Lower lobe of right lung (tissue), 2 donors: Measurements from ENCODE around the gene EXOC1. TPM values are rescaled to one million over a fixed set of nuclear protein-coding genes. Genes with fewer than 3 reads are reported as not detected.

Experiments
- ATAC-seq, 2 donors: fragments of 200-7000 bp; cut with Tn5 transposase; one replicate each; pipeline ENCODE4 v1.9.1; 2020 to 2022; ENCODE audit warnings: mild to moderate bottlenecking in 2 of 2, moderate library complexity in 2 of 2
- DNase-seq: peaks from one replicate; pipeline ENCODE4 v3.0.0-alpha.2; 2020
- H3K27ac ChIP-seq: fragments of 200-600 bp; one replicate; pipeline ENCODE4 v1.8.0; 2022
- H3K27me3 ChIP-seq: fragments of 200-600 bp; one replicate; pipeline ENCODE4 v1.8.0; 2022; ENCODE audit warnings: low read depth
- H3K36me3 ChIP-seq: fragments of 200-600 bp; one replicate; pipeline ENCODE4 v1.8.0; 2022; ENCODE audit warnings: mild to moderate bottlenecking
- H3K4me1 ChIP-seq: fragments of 200-600 bp; one replicate; pipeline ENCODE4 v1.8.0; 2022
- H3K4me3 ChIP-seq: fragments of 200-600 bp; one replicate; pipeline ENCODE4 v1.8.0; 2022; ENCODE audit warnings: mild to moderate bottlenecking
- H3K9me3 ChIP-seq: fragments of 200-600 bp; one replicate; pipeline ENCODE4 v1.8.0; 2022
- intact Hi-C: fragments of 100-400 bp; cut with DNase I; formaldehyde crosslinking; loops from one replicate; pipeline ENCODE4 v1.11.0; 2022
- total RNA-seq: library from RNA; stranded (reverse); fragmentation: NEBNext Ultra II Directional; extraction: Animal tissue kit (Norgen Biotek cat#: 25700); gene quantifications from one replicate; pipeline ENCODE4 v1.2.1, GENCODE V29; 2021
- TF ChIP-seq, protein P1 (sequence below): fragments of 200-600 bp; IDR thresholded peaks from one replicate; pipeline ENCODE4 v1.8.0; 2022; ENCODE audit warnings: antibody characterized with exemption, mild to moderate bottlenecking
- donor health status: DM: no; HTN: yes; CAD: no; lungs with severe emphysema.

Gene EXOC1
- total RNA-seq, 1 donor from 2014 or later, result 35.9 TPM

DNA sequence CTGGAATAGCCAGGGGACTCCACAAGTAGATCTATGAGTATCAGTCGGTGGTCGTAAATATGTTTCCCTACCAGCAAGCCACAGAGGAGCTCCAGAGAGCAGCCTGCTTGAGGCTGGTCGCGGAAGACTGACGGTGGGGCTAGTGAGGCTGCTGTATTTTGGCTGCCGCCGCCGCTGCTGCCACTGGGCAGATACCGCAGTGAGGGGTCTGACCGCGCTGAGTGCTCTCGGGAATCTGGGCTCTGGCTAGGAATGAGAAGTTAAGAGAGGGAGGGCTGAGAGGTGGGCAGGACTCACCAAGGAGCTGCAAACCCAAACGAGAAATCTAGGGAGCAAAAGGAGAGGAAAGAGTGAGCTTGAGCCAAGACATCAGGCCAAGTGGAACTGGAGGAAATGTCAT is 33.8 kb upstream of the EXOC1 start, which contains the start of gene EXOC1L:
TSS of gene EXOC1L (plus strand) at position 157 of the 400 bp plus-strand sequence. CDS start at position 394, 237 bp downstream.
- intact Hi-C loops, result no loop called here
- Histone ChIP-seq H3K27ac (no peak within 1 kb of the TSS), H3K36me3 (no peaks in the 10 kb centered on the region), H3K4me3 (peak within 1 kb of the TSS; percentile 27), H3K9me3 (no peaks in the 10 kb centered on the region), H3K27me3 (no peaks in the 10 kb centered on the region), H3K4me1 (no peaks in the 10 kb centered on the region)
- ATAC-seq, result no peak
- TF ChIP-seq, protein P1, sequence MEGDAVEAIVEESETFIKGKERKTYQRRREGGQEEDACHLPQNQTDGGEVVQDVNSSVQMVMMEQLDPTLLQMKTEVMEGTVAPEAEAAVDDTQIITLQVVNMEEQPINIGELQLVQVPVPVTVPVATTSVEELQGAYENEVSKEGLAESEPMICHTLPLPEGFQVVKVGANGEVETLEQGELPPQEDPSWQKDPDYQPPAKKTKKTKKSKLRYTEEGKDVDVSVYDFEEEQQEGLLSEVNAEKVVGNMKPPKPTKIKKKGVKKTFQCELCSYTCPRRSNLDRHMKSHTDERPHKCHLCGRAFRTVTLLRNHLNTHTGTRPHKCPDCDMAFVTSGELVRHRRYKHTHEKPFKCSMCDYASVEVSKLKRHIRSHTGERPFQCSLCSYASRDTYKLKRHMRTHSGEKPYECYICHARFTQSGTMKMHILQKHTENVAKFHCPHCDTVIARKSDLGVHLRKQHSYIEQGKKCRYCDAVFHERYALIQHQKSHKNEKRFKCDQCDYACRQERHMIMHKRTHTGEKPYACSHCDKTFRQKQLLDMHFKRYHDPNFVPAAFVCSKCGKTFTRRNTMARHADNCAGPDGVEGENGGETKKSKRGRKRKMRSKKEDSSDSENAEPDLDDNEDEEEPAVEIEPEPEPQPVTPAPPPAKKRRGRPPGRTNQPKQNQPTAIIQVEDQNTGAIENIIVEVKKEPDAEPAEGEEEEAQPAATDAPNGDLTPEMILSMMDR, result no peak
- DNase-seq, result no peak

DNA sequence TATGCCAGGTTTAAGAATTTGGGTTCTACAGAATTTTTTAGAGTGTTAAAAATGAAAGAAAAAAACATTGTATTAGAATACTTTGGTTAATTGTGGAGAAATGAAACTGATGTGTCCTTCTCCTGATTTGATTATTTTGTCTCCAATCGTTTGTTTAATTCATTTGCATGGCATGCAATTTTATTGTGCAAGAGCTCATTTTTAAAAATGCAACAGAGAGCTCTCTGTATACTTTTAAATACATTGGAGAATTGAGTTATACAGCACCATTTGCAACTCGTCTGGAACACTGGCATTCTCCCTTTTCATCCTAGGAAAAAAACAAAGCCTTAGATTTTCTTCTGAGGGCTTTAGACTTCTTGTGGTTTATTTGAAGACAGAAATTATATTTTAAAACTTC is 33.2 kb upstream of the EXOC1 start:
- Histone ChIP-seq H3K4me3 (peak overlapping the region; percentile 27), H3K27ac (no peak overlapping the region), H3K4me1 (no peaks in the 10 kb centered on the region), H3K36me3 (no peaks in the 10 kb centered on the region), H3K27me3 (no peaks in the 10 kb centered on the region), H3K9me3 (no peaks in the 10 kb centered on the region)
- intact Hi-C loops, result no loop called here
- ATAC-seq, result no peak
- no peak for DNase-seq
- TF ChIP-seq, protein P1, result no peak

DNA sequence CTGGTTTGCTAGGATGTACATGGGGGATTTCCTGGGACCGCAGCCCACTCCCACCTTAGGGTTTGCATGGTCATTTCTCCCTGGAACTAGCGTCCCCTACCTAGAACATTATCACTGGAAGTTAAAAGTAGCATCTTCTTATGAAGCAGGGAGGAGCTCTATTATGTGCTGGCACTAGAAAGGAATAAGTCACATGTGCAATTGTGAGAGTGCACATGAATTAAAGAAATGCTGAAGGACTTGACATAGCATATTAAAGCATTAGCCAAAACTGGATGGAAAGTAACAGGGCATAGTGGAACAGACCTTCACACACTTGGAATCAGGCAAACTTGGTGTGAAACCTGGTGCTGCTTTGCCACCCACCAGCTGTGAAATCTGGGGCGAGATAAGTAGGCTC is 31.1 kb upstream of the EXOC1 start:
- Histone ChIP-seq H3K36me3 (no peaks in the 10 kb centered on the region), H3K4me3 (no peak overlapping the region), H3K4me1 (no peaks in the 10 kb centered on the region), H3K9me3 (no peaks in the 10 kb centered on the region), H3K27me3 (no peaks in the 10 kb centered on the region), H3K27ac (no peak overlapping the region)
- intact Hi-C loops, result no loop called here
- ATAC-seq (no peak), DNase-seq (no peak)
- TF ChIP-seq, protein P1, result no peak

DNA sequence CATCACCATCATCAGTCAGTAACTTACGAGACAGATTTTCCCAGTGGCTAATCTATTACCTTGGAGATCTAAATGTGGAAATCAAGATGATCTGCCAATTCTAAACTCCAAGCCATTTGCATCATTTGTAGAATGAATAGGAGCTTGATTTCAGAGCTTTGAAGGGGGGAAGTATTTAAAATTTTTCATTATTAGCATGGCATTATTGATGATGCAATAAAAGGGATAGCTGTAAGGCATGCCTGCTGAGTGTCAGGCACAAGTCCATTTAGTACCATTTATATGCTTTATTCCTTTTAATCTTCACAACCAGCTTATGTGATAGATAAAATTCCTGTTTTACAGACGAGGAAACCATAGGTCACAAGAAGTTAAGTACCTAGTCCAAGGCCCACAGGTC is 28.6 kb upstream of the EXOC1 start:
- Histone ChIP-seq H3K4me3 (no peak overlapping the region), H3K4me1 (no peaks in the 10 kb centered on the region)

DNA sequence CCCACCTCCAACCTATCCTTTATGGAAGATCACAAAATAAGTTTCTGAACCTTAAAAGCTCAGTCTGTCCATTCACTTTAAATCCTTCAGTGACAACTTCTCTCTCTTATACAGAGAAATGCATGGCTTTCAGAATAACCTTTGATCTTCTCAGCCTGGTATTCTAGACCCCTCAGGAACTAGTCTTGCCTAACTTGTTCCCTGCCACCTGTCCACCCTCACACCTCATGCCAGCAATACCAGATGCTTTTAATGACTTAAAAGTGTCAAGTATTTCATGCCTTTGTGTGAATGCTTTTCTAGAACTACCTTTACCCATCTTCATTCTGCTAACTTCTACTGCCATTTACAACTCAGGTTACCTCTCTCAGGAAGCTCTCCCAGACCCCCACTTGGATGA is 26.5 kb upstream of the EXOC1 start:
- DNase-seq, result no peak
- intact Hi-C loops, result no loop called here
- TF ChIP-seq, protein P1, result no peak
- no peaks in the 10 kb centered on the region for H3K27me3 ChIP-seq
- no peak overlapping the region for H3K27ac ChIP-seq
- H3K9me3 ChIP-seq, result no peaks in the 10 kb centered on the region
- no peaks in the 10 kb centered on the region for H3K4me1 ChIP-seq
- no peaks in the 10 kb centered on the region for H3K36me3 ChIP-seq
- H3K4me3 ChIP-seq, result no peak overlapping the region
- ATAC-seq, result no peak

More for the DNA sequence above, 28.6 kb upstream of the EXOC1 start:
- ATAC-seq, result no peak
- TF ChIP-seq, protein P1, result no peak
- H3K9me3 ChIP-seq, result no peaks in the 10 kb centered on the region
- H3K27me3 ChIP-seq, result no peaks in the 10 kb centered on the region
- no peaks in the 10 kb centered on the region for H3K36me3 ChIP-seq
- intact Hi-C loops, result no loop called here
- no peak overlapping the region for H3K27ac ChIP-seq
- no peak for DNase-seq

DNA sequence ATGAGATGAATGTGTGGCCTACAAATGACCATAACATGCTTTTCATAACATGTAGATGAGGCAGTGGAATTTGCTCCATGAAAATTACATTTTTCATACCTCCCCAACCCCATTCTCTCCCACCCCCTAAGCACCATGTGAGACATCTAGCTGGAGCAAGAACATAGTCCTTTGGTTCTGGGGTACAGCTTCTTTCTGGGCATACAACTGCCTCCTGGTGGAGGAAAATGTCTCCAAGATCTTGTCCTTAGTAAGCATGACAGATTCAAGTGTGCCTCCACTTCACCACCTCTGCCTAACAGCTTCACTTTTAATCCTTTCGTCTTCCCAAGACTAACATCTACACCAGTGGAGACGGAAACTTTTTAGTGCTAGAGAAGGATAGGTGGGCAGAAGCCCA is 25.9 kb upstream of the EXOC1 start:
- no peak overlapping the region for H3K27ac ChIP-seq
- intact Hi-C loops, result no loop called here
- DNase-seq (no peak), ATAC-seq (no peak)
- H3K27me3 ChIP-seq, result no peaks in the 10 kb centered on the region
- no peak overlapping the region for H3K4me3 ChIP-seq
- H3K9me3 ChIP-seq, result no peaks in the 10 kb centered on the region
- H3K4me1 ChIP-seq, result no peaks in the 10 kb centered on the region
- no peaks in the 10 kb centered on the region for H3K36me3 ChIP-seq
- TF ChIP-seq, protein P1, result no peak
